SK-N-SH treated with all-trans-retinoic acid at 6 μM for 48 hours (cell line): ENCODE data around the gene CD276.

Source experiments
- ATAC-seq: fragments of 200-7000 bp; cut with Tn5 transposase; 3 replicates; pipeline ENCODE4 v1.9.1; 2020; ENCODE audit warnings: mild to moderate bottlenecking, moderate library complexity
- ARNTL ChIP-seq: fragments of 450-650 bp; formaldehyde crosslinking; IDR thresholded peaks from 2 replicates; pipeline ENCODE4 v1.5.0; 2020; ENCODE audit warnings: low read depth, mild to moderate bottlenecking, moderate library complexity, borderline replicate concordance
- BACH2 ChIP-seq: fragments of 250-450 bp; sonication (Bioruptor Pico); IDR thresholded peaks from 2 replicates; pipeline ENCODE4 v1.9.0; 2021; ENCODE audit warnings: mild to moderate bottlenecking, borderline replicate concordance
- CREB5 ChIP-seq: fragments of 250-450 bp; sonication (Bioruptor Pico); IDR thresholded peaks from 2 replicates; pipeline ENCODE4 v1.5.1; 2020; ENCODE audit warnings: low read depth, mild to moderate bottlenecking, moderate library complexity
- CSDC2 ChIP-seq: fragments of 250-450 bp; sonication (Bioruptor Pico); IDR thresholded peaks from 2 replicates; pipeline ENCODE4 v1.5.0; 2020; ENCODE audit warnings: mild to moderate bottlenecking, moderate library complexity
- CSRNP3 ChIP-seq: fragments of 250-450 bp; sonication (Bioruptor Pico); IDR thresholded peaks from 2 replicates; pipeline ENCODE4 v1.5.1; 2021; ENCODE audit warnings: mild to moderate bottlenecking, moderate library complexity
- ESRRG ChIP-seq: fragments of 250-450 bp; sonication (Bioruptor Pico); IDR thresholded peaks from 2 replicates; pipeline ENCODE4 v1.6.1; 2021; ENCODE audit warnings: mild to moderate bottlenecking
- GLIS3 ChIP-seq: fragments of 250-450 bp; sonication (Bioruptor Pico); IDR thresholded peaks from 2 replicates; pipeline ENCODE4 v1.5.0; 2020; ENCODE audit warnings: mild to moderate bottlenecking, moderate library complexity
- ISL1 ChIP-seq: fragments of 250-450 bp; sonication (Bioruptor Pico); IDR thresholded peaks from 2 replicates; pipeline ENCODE4 v2.1.2; 2022; ENCODE audit warnings: mild to moderate bottlenecking, moderate library complexity
- OSR1 ChIP-seq: fragments of 250-450 bp; sonication (Bioruptor Pico); IDR thresholded peaks from 2 replicates; pipeline ENCODE4 v1.8.0; 2022; ENCODE audit warnings: moderate library complexity, mild to moderate bottlenecking, inconsistent platforms
- PATZ1 ChIP-seq: fragments of 250-450 bp; sonication (Bioruptor Pico); IDR thresholded peaks from 2 replicates; pipeline ENCODE4 v1.8.0; 2020; ENCODE audit warnings: mild to moderate bottlenecking, moderate library complexity, borderline replicate concordance
- PPARA ChIP-seq: fragments of 250-450 bp; sonication (Bioruptor Pico); IDR thresholded peaks from 2 replicates; pipeline ENCODE4 v1.5.0; 2020; ENCODE audit warnings: mild to moderate bottlenecking, borderline replicate concordance
- RARB ChIP-seq: fragments of 250-450 bp; sonication (Bioruptor Pico); IDR thresholded peaks from 2 replicates; pipeline ENCODE4 v1.8.0; 2021; ENCODE audit warnings: mild to moderate bottlenecking, moderate library complexity
- SNAI2 ChIP-seq: fragments of 250-450 bp; sonication (Bioruptor Pico); IDR thresholded peaks from 2 replicates; pipeline ENCODE4 v1.5.0; 2020; ENCODE audit warnings: mild to moderate bottlenecking, moderate library complexity
- TCF4 ChIP-seq: fragments of 250-450 bp; sonication (Bioruptor Pico); IDR thresholded peaks from 2 replicates; pipeline ENCODE4 v1.8.0; 2021; ENCODE audit warnings: mild to moderate bottlenecking, moderate library complexity, borderline replicate concordance
- TOX ChIP-seq: fragments of 250-450 bp; sonication (Bioruptor Pico); IDR thresholded peaks from 2 replicates; pipeline ENCODE4 v1.8.0; 2021; ENCODE audit warnings: mild to moderate bottlenecking, moderate library complexity, borderline replicate concordance
- TSHZ2 ChIP-seq: fragments of 250-450 bp; sonication (Bioruptor Pico); IDR thresholded peaks from 2 replicates; pipeline ENCODE4 v1.5.0; 2020; ENCODE audit warnings: mild to moderate bottlenecking, moderate library complexity
- ZC3H10 ChIP-seq: fragments of 250-450 bp; sonication (Bioruptor Pico); IDR thresholded peaks from 2 replicates; pipeline ENCODE4 v1.5.1; 2021; ENCODE audit warnings: mild to moderate bottlenecking, moderate library complexity
- ZFP3 ChIP-seq: fragments of 250-450 bp; sonication (Bioruptor Pico); IDR thresholded peaks from 2 replicates; pipeline ENCODE4 v1.5.0; 2020; ENCODE audit warnings: mild to moderate bottlenecking, moderate library complexity
- ZNF565 ChIP-seq: fragments of 450-650 bp; formaldehyde crosslinking; conservative IDR thresholded peaks from 2 replicates; pipeline ENCODE4 v1.5.0; 2020; ENCODE audit warnings: low read depth, mild to moderate bottlenecking, moderate library complexity

Gene CD276

GRCh38 chr15:73711526-73711925 lies 27.3 kb downstream of the CD276 start:
- ATAC-seq: no peak
- TF ChIP-seq TOX (CRISPR knock-in tag) (no peak), PPARA (CRISPR knock-in tag) (no peak), TCF4 (CRISPR knock-in tag) (no peak), CSRNP3 (CRISPR knock-in tag) (no peak), ARNTL (CRISPR knock-in tag) (no peak), ISL1 (CRISPR knock-in tag) (no peak), OSR1 (CRISPR knock-in tag) (no peak), PATZ1 (no peak), TSHZ2 (no peak), BACH2 (CRISPR knock-in tag) (no peak), ESRRG (CRISPR knock-in tag) (no peak), SNAI2 (no peak)
- TF ChIP-seq, all 23 proteins: peak for 0

GRCh38 chr15:73712107-73712506 lies 27.9 kb downstream of the CD276 start:
- TF ChIP-seq CSRNP3 (CRISPR knock-in tag) (no peak), GLIS3 (CRISPR knock-in tag) (no peak), TCF4 (CRISPR knock-in tag) (no peak), TOX (CRISPR knock-in tag) (no peak), ZC3H10 (CRISPR knock-in tag) (no peak), SNAI2 (no peak), ZNF565 (CRISPR knock-in tag) (no peak), BACH2 (CRISPR knock-in tag) (no peak), OSR1 (CRISPR knock-in tag) (no peak), ZFP3 (CRISPR knock-in tag) (no peak), ARNTL (CRISPR knock-in tag) (no peak), RARB (CRISPR knock-in tag) (no peak), CSDC2 (CRISPR knock-in tag) (no peak), ISL1 (CRISPR knock-in tag) (no peak), PPARA (CRISPR knock-in tag) (no peak), ESRRG (CRISPR knock-in tag) (no peak)
- peak; percentile 45 for ATAC-seq

DNA sequence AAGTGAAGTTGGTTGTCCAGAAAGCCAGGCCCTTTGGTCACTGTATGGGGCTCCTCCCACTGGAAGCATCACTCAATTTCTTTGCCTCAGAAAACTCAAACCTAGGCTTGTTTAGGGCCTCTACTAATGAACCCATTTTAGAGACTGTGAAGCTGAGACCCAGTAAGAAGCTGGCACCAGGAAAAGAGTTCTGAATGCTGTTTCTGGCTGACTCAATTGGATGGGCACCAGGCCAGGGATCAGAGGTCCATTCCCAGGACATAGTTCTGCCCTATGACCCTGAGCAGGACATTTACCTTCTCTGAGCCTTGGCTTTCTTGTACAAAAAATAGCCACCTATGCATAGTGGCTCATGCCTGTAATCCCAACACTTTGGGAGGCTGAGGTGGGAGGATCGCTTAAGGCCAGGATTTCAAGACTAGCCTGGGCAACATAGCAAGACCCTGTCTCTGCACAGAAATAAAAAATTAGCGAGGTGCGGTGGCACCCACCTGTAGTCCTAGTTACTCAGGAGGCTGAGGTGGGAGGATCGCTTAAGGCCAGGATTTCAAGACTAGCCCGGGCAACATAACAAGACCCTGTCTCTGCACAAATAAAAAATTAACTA lies 30.6 kb downstream of the CD276 start:
- no peak for ATAC-seq
- TF ChIP-seq ZNF565 (CRISPR knock-in tag): no peak
- no peak for TF ChIP-seq TOX (CRISPR knock-in tag)
- no peak for TF ChIP-seq ZC3H10 (CRISPR knock-in tag)
- no peak for TF ChIP-seq GLIS3 (CRISPR knock-in tag)

DNA sequence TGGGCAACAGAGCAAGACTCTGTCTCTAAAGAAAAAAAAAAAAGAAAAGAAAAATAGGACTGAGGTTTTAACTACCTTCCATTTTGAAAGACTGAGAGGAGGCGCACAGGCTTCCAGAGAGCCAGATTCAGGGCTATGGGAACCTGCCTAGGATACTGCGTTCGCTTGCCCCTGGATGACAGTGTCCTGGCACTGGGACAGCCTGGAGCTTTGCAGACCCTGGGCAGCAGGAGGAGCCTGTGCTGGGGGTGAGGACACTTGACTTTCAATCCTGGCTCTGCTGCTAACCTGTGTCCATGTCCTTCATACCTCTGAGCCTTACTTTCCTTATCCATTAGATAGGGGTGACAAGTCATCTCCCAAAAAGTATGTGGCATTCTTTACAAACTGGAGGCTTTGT lies 31.2 kb downstream of the CD276 start:
- no peak for TF ChIP-seq CREB5
- TF ChIP-seq ZNF565 (CRISPR knock-in tag): no peak
- no peak for TF ChIP-seq ZC3H10 (CRISPR knock-in tag)
- TF ChIP-seq, all 23 proteins: peak for 0
- ATAC-seq: no peak; the same call in none of the 3 replicates
